Body of pancreas (tissue), 4 donors: ENCODE measurements around the gene BCL2. TPM values are rescaled to one million over a fixed set of nuclear protein-coding genes. Genes with fewer than 3 reads are reported as not detected.

Experiments
- ATAC-seq: fragments of 150-250 bp; one replicate; pipeline ENCODE4 v1.9.1; 2016
- DNase-seq, 4 donors: peaks; one replicate each; pipeline ENCODE4 v3.0.0-alpha.2; 2019
- H3K27ac ChIP-seq, 4 donors: fragments of 200-600 bp; sonication (generic); 1 replicate in 3 of 4; 2 replicates in 1 of 4; pipeline versions ENCODE4 v1.5.1 to v1.6.1; 2016 to 2019; ENCODE audit warnings: mild to moderate bottlenecking in 1 of 4, mixed read lengths in 1 of 4, moderate library complexity in 1 of 4
- H3K27me3 ChIP-seq, 2 donors: fragments of 200-600 bp; sonication (generic); one replicate each; pipeline ENCODE4 v1.6.0; 2016; ENCODE audit warnings: mild to moderate bottlenecking in 1 of 2
- H3K36me3 ChIP-seq, 2 donors: fragments of 200-600 bp; sonication (generic); replicated peaks in 1 of 2; 2 replicates each; pipeline ENCODE4 v1.5.1; 2016; ENCODE audit warnings: low read depth in 2 of 2; ENCODE audit not compliant: insufficient read depth in 1 of 2
- H3K4me1 ChIP-seq: fragments of 200-600 bp; sonication (generic); one replicate; pipeline ENCODE4 v1.6.0; 2016
- H3K4me3 ChIP-seq, 2 donors: fragments of 200-600 bp; sonication (generic); 1 replicate in 1 of 2; 2 replicates in 1 of 2; pipeline ENCODE4 v1.5.1; 2016 to 2019
- H3K9me3 ChIP-seq, 3 donors: fragments of 200-600 bp; sonication (generic); 1 replicate in 2 of 3; 2 replicates in 1 of 3; pipeline ENCODE4 v1.5.1; 2016
- CTCF ChIP-seq, 7 experiments: fragments of 450-650 bp in 4 of 7; fragments of 200-600 bp in 3 of 7; sonication (generic) in 3 of 7; IDR thresholded peaks; one replicate each; pipeline ENCODE4 v1.5.1; 2016 to 2019; ENCODE audit warnings: antibody characterized with exemption in 7 of 7
- POLR2A ChIP-seq, 3 donors: fragments of 450-650 bp; IDR thresholded peaks; one replicate each; pipeline ENCODE4 v1.6.1; 2016; ENCODE audit warnings: antibody characterized with exemption in 3 of 3, mild to moderate bottlenecking in 2 of 3
- WGBS, 2 donors: methylation state at CpG; one replicate each; pipeline ENCODE4 v1.1.5; 2017; 5-methylcytosine and 5-hydroxymethylcytosine counted together
- intact Hi-C: fragments of 100-400 bp; cut with DNase I; formaldehyde crosslinking; loops from one replicate; pipeline ENCODE4 v1.15.1; 2023
- total RNA-seq, 2 donors: library from RNA; depleted of rRNA; stranded (reverse); fragments of >200 nt; gene quantifications; one replicate each; pipeline ENCODE4 v1.1.0, GENCODE V29; 2016

The BCL2 gene
- total RNA-seq, 2 donors from 2014 or later: 10.1 to 18.5 TPM

- no peak for ATAC-seq
Observed at GRCh38 chr18:63299837-63300745, 19.5 kb downstream of the BCL2 start.

GRCh38 chr18:63298400-63299365 is 20.9 kb downstream of the BCL2 start:
- H3K27ac ChIP-seq: no peak overlapping the region
- intact Hi-C loops: no loop called here
- H3K36me3 ChIP-seq: no peaks in the 10 kb centered on the region
- DNase-seq: no peak
- no peaks in the 10 kb centered on the region for H3K27me3 ChIP-seq
- H3K9me3 ChIP-seq: no peaks in the 10 kb centered on the region
- no peak overlapping the region for H3K4me3 ChIP-seq
- TF ChIP-seq POLR2A (IDR thresholded peaks at IDR 0.05) (no peak), CTCF (IDR thresholded peaks at IDR 0.05) (no peak)
- ATAC-seq: no peak
- H3K4me1 ChIP-seq: no peaks in the 10 kb centered on the region
- 63 to 78% methylated on average over 9 of the region's 9 CpGs for WGBS, 2 donors

More at GRCh38 chr18:63299837-63300745, 19.5 kb downstream of the BCL2 start:
- intact Hi-C loops: no loop called here
- TF ChIP-seq POLR2A (IDR thresholded peaks at IDR 0.05) (no peak), CTCF (IDR thresholded peaks at IDR 0.05) (no peak)
- Histone ChIP-seq H3K4me3 (no peak overlapping the region), H3K4me1 (no peaks in the 10 kb centered on the region), H3K36me3 (no peaks in the 10 kb centered on the region), H3K9me3 (no peaks in the 10 kb centered on the region), H3K27ac (no peak overlapping the region), H3K27me3 (no peaks in the 10 kb centered on the region)
- DNase-seq: no peak
- WGBS, 2 donors: 55 to 56% methylated on average over 5 of the region's 5 CpGs

- ATAC-seq (no peak), DNase-seq (no peak)
- no peak overlapping the region for H3K4me3 ChIP-seq
- H3K4me1 ChIP-seq: no peaks in the 10 kb centered on the region
- WGBS, 2 donors: 68 to 72% methylated on average over 16 of the region's 16 CpGs
- H3K27ac ChIP-seq: no peak overlapping the region
- no peaks in the 10 kb centered on the region for H3K27me3 ChIP-seq
- intact Hi-C loops: no loop called here
- no peaks in the 10 kb centered on the region for H3K9me3 ChIP-seq
- no peaks in the 10 kb centered on the region for H3K36me3 ChIP-seq
- TF ChIP-seq POLR2A (IDR thresholded peaks at IDR 0.05): no peak
- TF ChIP-seq CTCF (IDR thresholded peaks at IDR 0.05): no peak
Observed at GRCh38 chr18:63297687-63298399, 21.7 kb downstream of the BCL2 start.

- ATAC-seq (no peak), DNase-seq (no peak)
- no peaks in the 10 kb centered on the region for H3K36me3 ChIP-seq
- TF ChIP-seq POLR2A (IDR thresholded peaks at IDR 0.05) (no peak), CTCF (IDR thresholded peaks at IDR 0.05) (no peak)
- no peaks in the 10 kb centered on the region for H3K27me3 ChIP-seq
- 78 to 82% methylated on average over 4 of the region's 4 CpGs for WGBS, 2 donors
- H3K4me1 ChIP-seq: no peaks in the 10 kb centered on the region
- intact Hi-C loops: no loop called here
- H3K9me3 ChIP-seq: no peaks in the 10 kb centered on the region
- no peak overlapping the region for H3K4me3 ChIP-seq
- no peak overlapping the region for H3K27ac ChIP-seq
Observed at GRCh38 chr18:63293935-63294334, 25.6 kb downstream of the BCL2 start.
